Measurements from ENCODE around the gene ZMYND10. TPM values are rescaled to one million over a fixed set of nuclear protein-coding genes. Genes with fewer than 3 reads are reported as not detected.

ZMYND10 gene
- total and polyA plus RNA-seq, 9 of the 15 experiments (the other 6 are each of a cell fraction or from before 2014, with no cell fraction given), result 0.20 to 2.8 (median 0.70) TPM

- no peak for TF ChIP-seq ZNF449 (CRISPR knock-in tag; IDR thresholded peaks at IDR 0.05)
- no peak for TF ChIP-seq GATAD2A (IDR thresholded peaks at IDR 0.05)
- no peak for TF ChIP-seq ZNF134 (CRISPR knock-in tag; conservative IDR thresholded peaks at IDR 0.05)
- TF ChIP-seq COPS2 (conservative IDR thresholded peaks at IDR 0.05), result no peak
- TF ChIP-seq ZNF695 (CRISPR knock-in tag; IDR thresholded peaks at IDR 0.05), result no peak
- no peak for TF ChIP-seq MEF2A (IDR thresholded peaks at IDR 0.05; ENCODE audit: control insufficient read depth, low read depth, low read length)
- 0 out of 6 replicates have a peak, but pooled peaks of 1 of the 3 experiments have one; percentile 30 for TF ChIP-seq CTCF (IDR thresholded peaks at IDR 0.05 in 2 of 3, conservative IDR thresholded peaks at IDR 0.05 in 1 of 3; ENCODE audit: insufficient read depth in 2 of 3, low read depth in 1 of 3, low read length in 3 of 3)
- TF ChIP-seq HDAC1 (IDR thresholded peaks at IDR 0.05), result no peak
- TF ChIP-seq BRF1 (IDR thresholded peaks at IDR 0.05; ENCODE audit: borderline replicate concordance, extremely low read depth, insufficient read length), result no peak
- no peak for TF ChIP-seq CEBPZ (IDR thresholded peaks at IDR 0.05; ENCODE audit: borderline replicate concordance, low read depth, low read length)
- no peak for TF ChIP-seq CXXC5 (CRISPR knock-in tag; IDR thresholded peaks at IDR 0.05)
- TF ChIP-seq ILF3 (IDR thresholded peaks at IDR 0.05; ENCODE audit: borderline replicate concordance), result no peak
- TF ChIP-seq SMARCC2 (IDR thresholded peaks at IDR 0.05; ENCODE audit: low read depth), result no peak
- no peak for TF ChIP-seq FOXM1 (IDR thresholded peaks at IDR 0.05; ENCODE audit: low read depth)
- TF ChIP-seq FOXM1 (CRISPR knock-in tag; IDR thresholded peaks at IDR 0.05; ENCODE audit: low read depth), result no peak
- TF ChIP-seq MTF1 (CRISPR knock-in tag; IDR thresholded peaks at IDR 0.05; ENCODE audit: borderline replicate concordance), result no peak
- TF ChIP-seq MBD2 (IDR thresholded peaks at IDR 0.05; ENCODE audit: borderline replicate concordance, low read depth), result 0 out of 2 replicates have a peak, but pooled peaks have one; percentile 2
- TF ChIP-seq BRD9 (IDR thresholded peaks at IDR 0.05; ENCODE audit: low read depth, partially characterized antibody), result no peak
These were observed 47.4 kb downstream of the ZMYND10 start (continued) for GRCh38 chr3:50297896-50298725.

Measured in K562 (cell line).